Fibroblast of villous mesenchyme (primary cell): ENCODE data around the gene NGEF. TPM values are rescaled to one million over a fixed set of nuclear protein-coding genes. Genes with fewer than 3 reads are reported as not detected.
"Not testable (repeated sequence)": the region's sequence is repeated elsewhere in the genome, so short reads cannot be mapped to it uniquely, and the experiment has no call there.

ENCODE experiments used
- DNase-seq: peaks from one replicate; pipeline ENCODE4 v3.0.0-alpha.2; 2010; ENCODE audit warnings: low read depth
- H3K4me3 ChIP-seq: 2 replicates; pipeline ENCODE4 v1.5.1; 2011; ENCODE audit warnings: low read depth, mild to moderate bottlenecking, low read length
- CTCF ChIP-seq: IDR thresholded peaks from 2 replicates; pipeline ENCODE4 v1.5.1; 2012; ENCODE audit warnings: low read depth, mild to moderate bottlenecking, low read length; ENCODE audit not compliant: insufficient read depth
- total RNA-seq: library from RNA; depleted of rRNA; stranded (reverse); fragments of >200 nt; gene quantifications from 2 replicates; pipeline ENCODE4 v1.2.3, GENCODE V29; 2012

Gene NGEF
- total RNA-seq, 1 donor: 0.86 TPM

- H3K4me3 ChIP-seq: no peak overlapping the region
- DNase-seq: no peak
- TF ChIP-seq CTCF: no peak
These were observed 9.5 kb upstream of the NGEF start for GRCh38 chr2:233022561-233022960.

- DNase-seq: no peak
- H3K4me3 ChIP-seq: no peak overlapping the region
- no peak for TF ChIP-seq CTCF
These were observed 8.7 kb upstream of the NGEF start for GRCh38 chr2:233021771-233022170.

GRCh38 chr2:233020454-233020853 is 7.4 kb upstream of the NGEF start:
- no peak for TF ChIP-seq CTCF
- H3K4me3 ChIP-seq: no peak overlapping the region
- no peak for DNase-seq

GRCh38 chr2:233019610-233020009 is 6.6 kb upstream of the NGEF start:
- not testable (repeated sequence) for H3K4me3 ChIP-seq, DNase-seq

- TF ChIP-seq CTCF: no peak
These were observed 4.9 kb upstream of the NGEF start for GRCh38 chr2:233017947-233018346.

GRCh38 chr2:233015019-233015645 is 2.1 kb upstream of the NGEF start:
- no peak for DNase-seq
- no peak for TF ChIP-seq CTCF
- no peak overlapping the region for H3K4me3 ChIP-seq

More at GRCh38 chr2:233017947-233018346, 4.9 kb upstream of the NGEF start:
- DNase-seq: no peak
- H3K4me3 ChIP-seq: no peak overlapping the region

- no peak for TF ChIP-seq CTCF
- DNase-seq: no peak
- no peak overlapping the region for H3K4me3 ChIP-seq
These were observed 594 bp upstream of the NGEF start for GRCh38 chr2:233013650-233014049.
